IPS-11a (cell line): ENCODE data around the gene HMCN2.
"Not testable (repeated sequence)": the region's sequence is repeated elsewhere in the genome, so short reads cannot be mapped to it uniquely, and the experiment has no call there.

ENCODE experiments used
- H3K4me3 ChIP-seq: one replicate; pipeline ENCODE4 v1.5.1; 2013; ENCODE audit warnings: low read depth, low read length, control low read depth

Gene HMCN2

DNA sequence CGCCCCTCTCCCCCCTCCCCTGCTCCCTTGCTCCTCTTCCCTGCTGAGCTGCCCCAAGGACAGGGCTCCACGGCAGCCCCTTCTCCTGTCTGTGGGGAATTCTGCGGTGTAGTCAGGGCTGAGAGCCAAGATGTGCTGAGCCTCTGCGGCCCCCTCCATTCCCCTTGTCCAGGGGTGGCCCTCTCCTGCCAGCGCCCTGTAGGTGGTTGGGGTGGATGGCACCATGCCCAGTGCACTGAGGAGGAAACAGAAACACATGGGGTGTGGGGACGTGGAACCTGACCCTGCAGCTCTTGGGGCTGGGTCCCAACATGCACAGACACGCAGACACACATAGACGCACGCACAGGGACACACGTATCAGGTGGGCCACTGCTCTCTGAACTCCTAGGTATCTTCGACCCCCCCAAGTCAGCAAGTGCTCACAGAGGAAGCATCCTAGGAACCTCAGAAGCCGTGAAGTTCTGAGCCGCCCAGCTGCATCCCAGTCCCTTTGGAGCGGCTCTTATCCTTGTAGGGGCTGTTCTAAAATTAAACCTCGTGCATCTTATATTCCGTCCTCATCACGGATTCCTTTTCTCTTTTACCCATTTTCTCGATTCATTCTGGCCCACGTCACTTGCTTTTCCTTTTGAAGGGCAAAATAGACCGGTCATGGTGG lies 64.8 kb downstream of the HMCN2 start:
- H3K4me3 ChIP-seq = no peak overlapping the region

DNA sequence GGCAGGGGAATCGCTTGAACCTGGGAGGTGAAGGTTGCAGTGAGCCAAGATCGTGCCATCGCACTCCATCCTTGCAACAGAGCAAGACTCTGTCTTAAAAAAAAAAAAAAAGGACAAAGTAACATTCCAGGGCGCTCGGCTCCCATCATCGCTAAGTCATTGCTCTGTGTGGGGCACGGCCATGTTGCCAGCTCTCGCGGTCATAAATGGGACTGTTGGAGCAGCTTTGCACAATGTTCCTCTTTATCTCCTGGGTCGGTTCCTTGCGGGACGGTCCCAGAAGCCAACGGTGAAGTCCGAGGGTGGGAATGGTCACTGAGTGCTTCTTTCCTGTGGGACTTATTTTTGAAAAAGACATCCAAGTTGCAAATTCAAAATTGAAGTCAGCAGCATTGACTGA lies 65.5 kb downstream of the HMCN2 start:
- H3K4me3 ChIP-seq = no peak overlapping the region

DNA sequence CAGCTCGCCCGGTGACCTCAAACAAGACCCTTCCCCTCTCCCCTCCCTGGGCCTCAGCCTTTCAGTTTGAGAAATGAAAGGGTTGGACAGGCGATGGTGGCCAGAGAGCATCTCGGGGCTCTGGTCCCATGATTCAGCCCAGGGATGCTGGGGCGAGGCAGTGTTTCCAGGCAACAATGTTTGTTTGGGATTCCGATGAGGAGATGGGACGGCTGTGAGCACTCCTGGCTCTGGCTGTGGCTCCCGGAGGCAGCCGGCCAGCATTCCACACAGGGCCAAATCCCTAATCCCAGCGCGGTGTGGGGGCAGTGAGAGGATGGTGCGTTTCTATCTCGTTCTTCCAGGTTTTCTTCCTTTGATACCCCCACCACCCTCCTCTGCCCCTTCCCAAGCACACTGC lies 66.0 kb downstream of the HMCN2 start:
- no peak overlapping the region for H3K4me3 ChIP-seq

DNA sequence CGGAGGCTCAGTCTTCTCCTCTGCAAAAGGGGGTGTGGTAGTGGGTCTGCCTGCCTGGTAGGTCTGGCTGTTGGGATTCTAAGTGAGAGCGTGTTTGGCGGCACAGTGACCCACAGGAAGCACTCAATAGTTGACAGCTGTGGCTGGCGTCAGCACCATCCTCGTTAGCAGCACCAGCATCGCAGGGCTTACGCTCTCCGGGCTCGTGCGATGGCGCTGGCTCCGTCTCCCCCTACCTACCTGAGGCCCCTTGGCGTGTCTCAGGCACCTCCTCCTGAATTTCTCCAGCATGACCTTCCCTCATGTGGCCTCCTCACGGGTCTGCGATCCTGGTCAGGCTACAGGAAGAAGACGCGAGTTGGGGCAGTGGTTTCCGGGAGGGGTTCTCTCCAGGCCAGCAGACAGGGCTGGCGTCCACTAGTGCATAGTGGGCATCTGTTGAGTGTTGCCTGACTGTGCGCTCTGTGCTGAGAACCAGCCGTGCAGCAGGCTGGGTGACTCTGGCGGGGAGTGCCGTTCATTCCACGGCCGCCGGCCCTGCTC lies 66.9 kb downstream of the HMCN2 start:
- no peak overlapping the region for H3K4me3 ChIP-seq

DNA sequence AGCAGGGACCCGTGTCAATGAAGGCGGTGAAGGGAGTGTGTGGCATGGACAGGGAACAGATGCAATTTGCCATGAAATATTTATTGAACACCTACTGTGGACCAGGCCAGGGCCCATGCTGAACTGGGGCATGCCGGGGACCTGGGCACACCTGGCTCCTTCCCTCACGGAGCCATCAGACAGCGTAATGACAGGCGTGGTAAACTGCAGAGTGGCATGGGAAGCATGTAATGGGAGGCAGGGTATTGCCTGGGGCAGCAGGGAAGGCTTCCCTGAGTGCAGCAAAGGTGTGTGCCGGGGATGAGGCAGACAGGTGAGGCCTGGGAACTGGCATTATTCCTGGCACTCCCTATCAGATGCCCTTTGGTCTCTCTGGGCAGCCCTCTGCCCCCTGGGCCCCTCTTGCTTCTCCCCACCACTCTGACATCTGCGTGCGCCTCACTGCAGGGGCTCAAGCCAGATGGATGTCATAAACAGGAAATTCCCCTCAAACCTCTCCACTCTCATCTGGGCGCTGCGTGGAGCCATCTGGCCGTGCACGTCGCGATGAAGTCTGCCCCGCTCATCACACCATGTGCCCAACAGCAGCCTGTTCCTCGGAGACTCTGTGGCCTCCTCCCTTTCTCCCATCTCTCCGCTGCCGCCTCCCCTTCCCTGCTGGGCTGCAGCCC lies 67.6 kb downstream of the HMCN2 start:
- no peak overlapping the region for H3K4me3 ChIP-seq

DNA sequence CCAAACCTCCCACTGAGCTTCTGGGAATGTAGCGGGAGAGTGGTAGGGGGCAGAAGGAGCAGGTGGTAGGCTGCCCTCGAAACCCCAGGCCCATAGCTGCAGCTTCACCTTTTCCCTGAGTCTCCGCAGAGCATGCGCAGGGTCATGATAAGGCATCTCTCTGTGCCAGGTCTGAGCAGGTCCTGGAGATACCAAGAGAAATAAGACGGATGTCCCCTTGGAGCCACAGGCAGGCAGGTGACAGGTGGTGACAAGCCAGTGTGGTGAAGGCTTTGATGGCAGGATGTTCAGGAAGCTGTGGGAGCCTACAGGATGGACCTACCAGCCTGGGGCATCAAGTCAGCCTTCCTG lies 68.1 kb downstream of the HMCN2 start:
- H3K4me3 ChIP-seq = no peak overlapping the region

DNA sequence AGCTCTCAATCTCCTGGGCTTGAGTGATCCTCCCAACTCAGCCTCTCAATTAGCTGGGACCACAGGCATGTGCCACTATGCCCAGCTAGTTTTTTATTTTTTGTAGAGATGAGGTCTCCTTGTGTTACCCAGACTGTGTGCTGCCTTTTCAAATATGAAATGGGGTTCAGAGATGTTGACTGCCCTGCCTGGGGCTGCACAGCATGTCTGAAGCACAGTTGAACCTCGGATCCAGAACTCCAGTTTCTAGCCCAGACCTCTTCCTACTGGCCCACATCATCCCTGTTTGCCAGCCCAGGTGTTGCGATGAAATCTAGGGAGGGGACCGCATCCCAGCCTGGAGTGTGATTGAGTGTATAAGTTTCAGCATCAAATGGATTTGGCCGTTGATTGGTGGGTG lies 69.4 kb downstream of the HMCN2 start:
- H3K4me3 ChIP-seq = no peak overlapping the region

DNA sequence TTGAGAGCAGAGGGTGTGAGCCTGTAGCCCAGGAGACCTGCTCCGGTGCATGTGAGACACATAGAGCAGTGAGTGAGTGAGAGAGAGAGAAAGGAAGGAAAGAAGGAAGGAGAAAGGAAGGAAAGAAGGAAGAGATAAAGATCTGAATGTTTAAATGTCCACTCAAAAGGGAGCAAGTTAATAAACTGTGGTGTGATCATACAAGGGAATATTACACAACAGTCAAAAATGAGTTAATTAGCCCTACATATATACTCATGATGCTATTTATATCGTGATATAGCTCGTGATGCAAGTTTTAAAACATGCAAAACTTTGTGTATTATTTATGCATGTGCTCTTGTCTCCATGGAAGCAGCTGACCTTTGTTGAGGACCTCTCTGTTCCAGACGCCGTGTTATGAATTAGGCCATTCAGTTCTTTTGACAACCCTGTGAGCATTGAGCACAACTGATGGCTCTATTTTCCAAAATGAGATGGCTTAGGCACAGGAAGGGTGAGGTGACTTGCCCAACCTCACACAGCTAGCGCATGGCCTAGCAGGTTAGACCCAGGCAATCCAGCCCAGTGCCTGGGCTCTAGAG lies 70.6 kb downstream of the HMCN2 start:
- no peak overlapping the region for H3K4me3 ChIP-seq

DNA sequence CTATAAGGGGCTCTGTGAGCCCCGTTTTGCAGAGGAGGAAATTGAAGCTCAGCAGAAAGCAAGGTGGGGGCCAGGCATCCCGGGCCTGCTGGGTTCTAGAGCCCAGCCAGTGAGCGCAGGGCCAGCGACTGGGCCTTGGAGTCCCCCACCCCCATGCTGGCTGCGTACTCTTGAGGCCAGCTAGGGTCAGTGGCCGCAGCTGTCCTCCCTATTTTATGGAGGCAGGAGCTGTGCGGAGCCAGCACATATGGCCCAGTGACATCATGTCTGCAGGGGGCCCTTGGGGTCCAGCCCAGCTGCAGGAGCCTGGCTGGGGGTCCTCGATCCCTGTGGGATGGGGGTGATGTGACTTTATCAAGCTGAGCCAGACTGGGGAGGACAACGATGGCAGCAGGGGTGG lies 71.3 kb downstream of the HMCN2 start:
- H3K4me3 ChIP-seq = no peak overlapping the region

DNA sequence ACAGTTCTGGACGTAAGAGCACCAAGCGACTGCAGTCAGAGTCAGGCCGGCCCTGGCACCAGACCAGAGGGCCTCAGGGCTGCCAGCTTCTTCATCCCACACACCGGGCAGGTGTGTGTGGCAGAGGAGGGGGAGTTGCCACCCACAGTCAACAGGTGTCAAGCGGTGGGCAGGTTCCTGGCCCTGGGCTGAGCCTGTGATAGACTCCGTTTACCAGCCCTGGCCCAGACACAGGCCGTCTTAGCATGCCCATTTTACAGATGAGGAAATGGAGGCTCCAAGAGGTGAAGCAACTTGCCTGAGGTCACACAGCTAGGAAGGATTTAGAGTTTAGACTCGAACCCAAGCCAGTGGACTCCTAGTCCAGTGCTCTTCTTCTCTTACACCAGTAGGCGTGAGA lies 71.8 kb downstream of the HMCN2 start:
- H3K4me3 ChIP-seq = no peak overlapping the region

DNA sequence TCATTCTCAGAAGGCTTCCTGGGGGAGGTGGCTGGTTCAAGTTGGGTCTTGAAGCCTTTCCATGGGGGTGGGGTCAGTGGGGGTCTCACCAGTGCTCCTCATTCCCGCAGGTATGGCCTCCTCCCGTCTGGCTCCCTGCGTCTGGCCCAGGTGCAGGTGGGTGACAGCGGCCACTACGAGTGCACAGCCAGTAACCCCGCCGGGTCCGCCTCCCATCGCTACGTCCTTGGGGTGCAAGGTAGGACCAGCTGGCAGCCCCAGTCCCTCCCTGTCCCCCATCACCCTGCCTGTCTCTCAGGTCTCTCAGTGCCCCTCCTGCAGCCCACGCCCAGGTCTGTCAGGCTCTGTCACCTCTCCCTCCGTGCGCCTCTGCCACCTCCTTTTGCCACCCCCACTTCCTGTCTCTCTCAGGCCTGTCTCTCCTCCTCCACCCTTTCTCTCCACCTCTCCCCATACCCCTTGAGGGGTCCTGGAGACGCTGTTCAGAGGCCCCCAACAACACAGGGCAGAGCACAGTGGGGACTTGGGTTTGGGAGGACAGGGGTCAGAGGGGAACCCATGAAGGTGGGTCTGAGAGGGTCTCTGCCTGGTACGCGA lies 72.3 kb downstream of the HMCN2 start:
- H3K4me3 ChIP-seq = no peak overlapping the region

DNA sequence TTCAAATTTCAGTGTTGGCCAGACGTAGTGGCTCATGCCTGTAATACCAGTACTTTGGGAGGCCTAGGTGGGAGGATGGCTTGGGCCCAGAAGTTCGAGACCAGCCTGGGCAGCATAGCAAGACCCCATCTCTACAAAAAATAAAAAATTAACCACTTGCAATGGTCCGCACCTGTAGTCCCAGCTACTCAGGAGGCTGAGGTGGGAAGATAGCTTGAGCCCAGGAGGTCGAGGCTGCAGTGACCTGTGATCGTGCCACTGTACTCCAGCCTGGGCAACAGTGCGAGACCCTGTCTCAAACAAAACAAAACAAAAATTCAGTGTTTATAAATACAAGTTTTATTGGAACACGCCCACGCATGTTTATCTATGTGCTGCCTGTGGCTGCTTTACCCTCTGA lies 73.3 kb downstream of the HMCN2 start:
- not testable (repeated sequence) for H3K4me3 ChIP-seq

DNA sequence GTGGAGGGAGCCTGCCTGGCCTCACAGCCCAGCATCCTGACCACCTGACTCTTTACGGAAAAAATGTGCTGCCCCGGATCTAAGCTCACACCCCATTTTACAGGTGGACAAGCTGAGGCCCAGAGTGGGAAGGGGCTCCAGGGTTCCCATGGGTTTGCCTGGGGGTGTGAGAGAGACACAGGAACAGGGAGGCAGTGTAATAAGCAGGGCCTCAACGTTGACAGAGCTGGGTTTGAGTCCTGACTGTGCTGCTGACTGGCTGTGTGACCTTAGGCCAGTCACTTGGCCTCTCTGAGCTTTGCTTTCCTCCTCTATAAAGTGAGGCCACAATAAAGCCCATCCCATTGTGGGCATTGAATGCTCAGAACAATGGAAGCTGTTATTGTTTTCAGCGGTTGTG lies 73.7 kb downstream of the HMCN2 start:
- no peak overlapping the region for H3K4me3 ChIP-seq

DNA sequence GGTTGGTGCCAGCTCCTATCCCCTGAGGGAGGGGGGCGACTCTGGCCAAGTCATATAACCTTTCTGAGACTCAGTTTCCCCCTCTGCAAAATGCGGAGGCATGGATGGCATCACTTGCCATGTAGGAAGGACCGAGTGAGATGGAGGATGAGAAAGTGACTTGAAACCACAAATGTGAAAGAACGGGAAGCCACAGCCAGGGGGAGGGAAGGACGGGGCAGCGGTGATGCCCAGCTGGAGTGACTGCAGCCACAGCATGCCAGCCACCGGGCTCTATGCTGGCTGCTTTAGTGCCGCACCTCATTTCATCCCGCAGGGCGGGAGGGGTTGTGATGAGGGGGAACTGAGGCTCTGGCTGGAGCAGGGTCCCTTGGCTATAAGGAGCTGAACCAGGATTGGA lies 74.5 kb downstream of the HMCN2 start:
- no peak overlapping the region for H3K4me3 ChIP-seq

DNA sequence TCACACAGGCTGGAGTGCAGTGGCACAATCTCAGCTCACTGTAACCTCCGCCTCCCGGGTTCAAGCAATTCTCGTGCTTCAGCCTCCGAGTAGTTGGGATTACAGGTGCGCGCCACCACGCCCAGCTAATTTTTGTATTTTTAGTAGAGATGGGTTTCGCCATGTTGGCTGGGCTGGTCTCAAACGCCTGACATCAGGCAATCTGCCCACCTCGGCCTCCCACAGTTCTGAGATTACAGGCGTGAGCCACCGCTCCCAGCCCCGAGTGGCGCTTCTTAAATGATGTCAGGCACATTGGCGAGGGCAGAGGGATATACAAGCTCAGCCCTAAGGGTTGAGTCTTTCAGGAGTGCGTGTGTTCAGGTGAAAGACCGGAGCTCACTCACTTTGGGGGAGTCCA lies 75.0 kb downstream of the HMCN2 start:
- not testable (repeated sequence) for H3K4me3 ChIP-seq

DNA sequence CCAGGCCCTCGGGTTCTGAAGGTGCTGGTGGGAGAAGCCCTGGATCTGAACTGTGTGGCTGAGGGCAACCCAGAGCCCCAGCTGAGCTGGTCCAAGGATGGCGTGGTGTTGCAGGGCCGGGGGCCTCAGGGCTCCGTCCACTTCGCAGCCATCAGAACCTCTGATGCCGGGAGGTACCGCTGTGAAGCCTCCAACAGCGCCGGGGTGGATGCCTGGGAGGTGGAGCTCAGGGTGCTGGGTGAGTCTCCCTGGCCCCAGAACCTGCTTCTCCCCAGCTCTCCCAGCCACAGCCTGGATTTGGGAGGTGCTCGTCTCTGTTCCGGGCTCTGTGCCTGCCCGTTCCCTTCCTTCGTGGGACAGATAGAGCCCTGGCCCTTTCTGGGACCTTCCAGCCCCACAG lies 75.6 kb downstream of the HMCN2 start:
- H3K4me3 ChIP-seq = no peak overlapping the region

DNA sequence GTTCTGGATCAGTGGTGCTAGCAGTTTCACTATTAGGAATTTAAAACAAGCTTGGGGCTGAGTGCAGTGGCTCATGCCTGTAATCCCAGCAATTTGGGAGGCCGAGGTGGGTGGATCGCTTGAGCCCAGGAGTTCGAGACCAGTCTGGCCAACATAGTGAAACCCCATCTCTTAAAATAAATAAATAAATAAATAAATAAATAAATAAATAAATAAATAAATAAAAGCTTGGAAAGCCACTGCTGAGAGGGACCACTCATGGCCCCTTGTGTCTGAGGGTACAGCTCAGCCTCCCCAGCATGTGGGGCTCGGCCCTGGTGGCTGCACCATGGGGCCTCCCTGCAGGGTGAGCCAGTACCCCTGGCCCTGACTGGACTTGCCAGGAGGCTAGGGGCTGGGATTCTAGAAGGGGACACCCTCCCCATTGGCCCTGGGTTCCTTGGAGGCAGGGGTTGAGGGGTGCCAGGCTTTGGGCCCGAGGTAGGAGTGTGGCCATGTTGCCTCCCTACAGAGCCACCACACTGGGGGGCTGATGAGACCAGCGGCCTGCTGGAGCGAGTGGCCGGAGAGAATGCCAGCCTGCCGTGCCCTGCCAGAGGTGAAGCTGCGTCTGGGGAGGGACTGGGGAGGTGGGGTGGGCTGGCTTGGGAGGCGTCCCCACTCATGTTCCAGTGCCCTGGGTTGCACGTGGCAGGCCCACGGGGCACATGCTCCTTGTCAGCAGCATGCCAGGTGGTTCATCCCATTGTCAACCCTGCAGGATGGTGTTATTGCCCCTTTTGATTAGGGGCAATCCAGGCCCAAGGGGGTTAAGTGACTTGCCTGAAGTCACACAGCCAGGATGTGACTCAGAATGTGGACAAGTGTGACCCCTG lies 76.5 kb downstream of the HMCN2 start:
- H3K4me3 ChIP-seq = no peak overlapping the region

DNA sequence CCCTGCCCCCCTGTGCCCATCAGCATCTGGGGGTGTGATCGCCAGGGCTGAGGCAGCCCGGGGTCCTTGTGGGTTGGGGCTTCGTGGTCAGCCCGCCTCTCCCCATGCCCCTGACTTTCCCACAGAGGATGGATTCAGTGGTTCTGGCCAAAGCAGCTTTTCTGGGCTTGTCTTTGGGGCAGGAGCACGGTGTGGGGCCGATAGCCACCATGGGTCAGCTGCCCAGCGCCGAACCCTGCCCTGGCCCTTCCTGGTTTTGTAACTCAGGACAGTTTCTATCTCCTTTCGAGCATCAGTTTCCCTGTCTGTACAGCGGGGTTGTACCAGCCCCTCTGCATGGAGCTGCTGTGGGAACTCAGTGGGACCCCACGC lies 77.1 kb downstream of the HMCN2 start:
- no peak overlapping the region for H3K4me3 ChIP-seq

DNA sequence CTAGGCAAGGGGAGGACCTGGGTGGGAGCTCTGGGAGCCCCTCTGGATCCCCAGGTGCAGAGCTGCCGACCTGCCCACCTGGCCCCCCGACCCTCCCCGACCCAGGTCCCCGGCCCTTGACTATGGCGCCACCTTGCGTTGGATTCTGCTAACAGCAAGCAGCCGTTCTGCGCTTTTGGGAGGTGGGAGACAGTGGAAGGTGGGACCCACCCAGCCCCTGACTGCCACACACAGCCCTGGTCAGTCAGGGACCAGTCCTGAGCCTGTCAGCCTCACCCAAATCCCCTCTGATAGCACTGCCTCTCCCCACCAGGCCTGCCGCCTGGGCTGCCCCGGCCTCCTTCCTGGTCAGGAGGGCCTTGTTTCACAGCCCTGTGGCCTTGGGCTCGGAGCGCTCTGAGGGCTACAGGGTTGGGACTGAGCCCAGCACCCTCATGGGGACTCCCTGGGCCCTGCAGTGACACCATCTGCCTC lies 77.9 kb downstream of the HMCN2 start:
- H3K4me3 ChIP-seq = no peak overlapping the region

DNA sequence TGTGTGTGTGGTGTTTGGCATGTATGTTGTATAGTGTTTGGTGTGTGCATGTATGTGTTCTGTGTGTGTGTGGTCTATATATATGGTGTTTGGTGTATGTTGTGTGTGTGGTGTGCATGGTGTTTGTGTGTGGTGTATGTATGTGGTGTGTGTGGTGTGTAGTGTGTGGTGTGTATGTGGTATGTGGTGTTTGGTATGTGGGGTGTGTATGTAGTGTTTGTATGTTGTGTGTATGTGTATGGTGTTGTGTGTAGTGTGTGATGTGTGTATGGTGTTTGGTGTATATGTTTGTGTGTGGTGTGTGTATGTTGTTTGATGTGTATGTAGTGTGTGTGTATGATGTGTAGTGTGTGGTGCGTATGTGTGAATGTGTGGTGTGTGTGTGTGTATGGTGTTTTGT lies 78.8 kb downstream of the HMCN2 start:
- H3K4me3 ChIP-seq = no peak overlapping the region
